Measurements from ENCODE around the gene EPHB1.

The EPHB1 gene

DNA sequence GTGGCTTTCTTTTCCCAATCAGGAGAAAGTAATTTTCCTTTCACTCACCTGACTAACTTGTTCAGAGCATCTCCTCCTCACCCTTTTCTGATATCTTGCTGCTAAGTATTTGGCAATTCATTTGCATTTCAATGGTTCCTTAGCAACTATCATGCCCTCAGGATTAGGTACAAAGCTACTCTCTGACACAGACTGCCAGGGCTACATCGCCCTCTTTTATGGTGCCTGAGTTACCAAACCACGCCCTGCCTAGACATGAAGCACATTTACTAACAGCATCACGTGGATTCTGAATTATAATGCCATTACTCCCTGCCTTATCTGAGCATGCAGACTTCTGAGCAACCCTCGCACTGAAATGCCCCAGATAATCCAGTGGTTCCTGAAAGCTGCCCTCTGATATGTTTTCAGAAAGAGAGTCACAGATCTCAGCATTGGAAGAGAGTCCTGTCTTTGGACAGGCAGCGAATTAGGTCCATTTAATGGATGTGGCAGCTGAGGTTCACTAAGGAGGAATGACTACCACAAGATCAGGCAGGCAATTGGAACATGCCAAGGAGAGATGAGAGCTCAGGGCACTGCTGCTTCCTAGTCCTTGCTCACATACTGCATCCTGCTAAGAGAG is 14.5 kb downstream of the EPHB1 start:
- no peak for DNase-seq (ENCODE audit: low read depth)

DNA sequence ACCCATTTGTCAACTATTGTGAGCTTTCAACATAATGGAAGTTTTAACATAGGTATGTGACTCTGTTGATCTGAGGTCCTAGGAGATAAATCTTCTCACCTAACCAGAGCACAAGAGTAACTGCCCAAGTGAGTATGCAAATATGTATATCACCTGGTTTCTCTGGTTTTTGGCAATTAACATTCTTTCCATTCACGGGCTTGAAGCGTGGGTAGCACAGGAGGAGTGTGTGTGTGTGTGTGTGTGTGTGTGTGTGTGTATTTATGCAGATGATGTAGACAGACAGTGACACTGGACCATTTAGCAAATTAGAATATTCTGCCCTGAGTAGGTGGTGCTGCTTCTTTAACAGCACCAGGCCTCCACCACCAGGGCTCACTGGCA is 15.0 kb downstream of the EPHB1 start:
- no peak for DNase-seq (ENCODE audit: low read depth)

DNA sequence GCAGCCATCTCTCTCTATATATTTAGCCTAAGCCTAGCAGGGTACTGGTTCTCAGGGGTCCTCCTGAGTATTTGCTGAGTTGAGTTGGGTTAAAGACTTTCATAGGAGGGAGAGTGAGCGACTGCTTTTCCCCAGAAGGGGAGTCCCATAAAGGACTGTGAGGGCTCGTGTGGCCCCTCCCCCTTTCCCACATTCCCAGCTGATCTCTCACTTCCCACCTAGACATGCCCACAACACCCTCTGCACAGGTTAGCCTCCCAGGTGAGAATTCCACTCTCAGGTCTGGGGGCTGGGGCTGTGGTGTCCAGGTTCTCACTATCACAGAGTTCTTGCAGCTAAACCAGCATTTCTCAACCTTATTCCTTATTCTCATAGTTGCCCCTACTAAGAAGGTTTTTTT is 15.8 kb downstream of the EPHB1 start:
- DNase-seq (ENCODE audit: low read depth) = no peak

DNA sequence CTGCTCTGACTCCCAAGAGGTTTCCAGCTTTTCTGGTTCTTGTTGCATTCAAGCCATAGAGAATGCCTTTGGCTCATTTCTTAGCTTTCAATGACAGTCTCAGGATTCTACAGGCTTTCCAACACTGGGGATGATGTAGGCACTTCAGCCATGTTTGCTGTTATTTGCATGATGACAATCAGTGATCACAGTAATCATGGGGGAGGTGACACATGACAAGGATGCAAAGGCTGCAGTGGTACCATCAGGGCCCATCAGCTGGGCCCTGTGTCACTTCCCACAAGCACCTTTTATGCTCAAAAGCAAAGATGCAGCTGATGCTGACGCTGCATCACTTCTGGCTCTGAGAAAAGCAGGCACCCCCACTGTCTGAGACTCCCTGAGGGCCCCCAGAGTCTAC is 18.6 kb downstream of the EPHB1 start:
- no peak for DNase-seq (ENCODE audit: low read depth)

DNA sequence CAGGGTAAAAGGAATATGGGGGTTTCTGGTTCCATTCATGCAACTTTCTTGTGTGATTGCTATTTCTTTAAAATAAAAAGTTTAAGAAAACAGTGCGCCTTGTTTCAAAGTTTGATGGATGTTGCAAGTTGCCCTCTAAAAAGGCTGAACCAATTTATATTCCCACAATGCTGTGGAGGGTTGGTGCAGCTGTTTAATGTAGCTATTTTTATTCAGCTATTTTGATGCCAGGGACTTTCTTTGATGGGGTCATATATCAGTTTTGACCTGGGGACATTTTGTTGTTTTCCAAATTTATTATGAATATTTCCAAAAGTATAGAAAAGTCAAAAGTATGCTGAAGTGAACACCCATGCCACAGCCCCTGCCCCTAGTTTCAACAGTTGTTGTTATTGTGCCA is 20.5 kb downstream of the EPHB1 start:
- no peak for DNase-seq (ENCODE audit: low read depth)

DNA sequence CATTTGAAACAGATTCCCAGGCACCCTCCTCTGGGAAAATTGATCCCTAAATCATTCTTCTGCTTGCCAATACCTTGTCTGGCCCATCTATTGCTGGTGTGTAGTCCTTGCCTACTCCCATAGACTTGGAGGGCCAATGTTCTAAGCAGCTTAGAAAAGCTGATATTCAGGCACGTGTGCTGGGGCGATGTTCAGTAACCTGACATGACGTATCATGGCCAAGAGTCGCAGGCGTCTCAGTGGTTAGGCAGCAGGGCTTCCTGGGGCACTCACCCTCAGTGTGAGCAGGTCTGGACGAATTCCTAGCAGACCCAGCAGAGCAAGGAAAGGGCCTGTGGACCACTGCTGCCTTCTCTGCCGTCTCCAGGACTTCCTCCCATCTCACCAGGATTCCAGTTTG is 21.6 kb downstream of the EPHB1 start:
- DNase-seq (ENCODE audit: low read depth) = no peak

DNA sequence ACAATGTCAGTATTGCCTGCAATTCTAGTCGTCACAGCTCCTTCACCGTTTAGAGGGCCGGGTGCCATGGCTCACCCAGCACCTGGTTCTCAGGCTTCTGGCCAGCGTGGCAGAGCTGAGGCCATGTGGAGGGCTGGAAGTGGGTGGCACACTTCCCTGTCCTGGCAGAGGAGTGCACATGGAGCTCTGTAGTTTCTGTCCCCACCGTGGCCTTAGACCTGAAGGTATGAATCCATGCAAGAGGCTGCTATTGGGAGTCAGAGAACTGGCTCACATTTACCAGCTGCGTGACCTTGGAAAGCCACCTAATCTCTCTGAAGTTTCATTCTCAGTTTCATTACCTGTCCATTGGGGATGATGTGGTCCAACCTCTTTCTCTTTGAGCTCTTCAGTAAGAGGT is 22.2 kb downstream of the EPHB1 start:
- DNase-seq (ENCODE audit: low read depth) = no peak

DNA sequence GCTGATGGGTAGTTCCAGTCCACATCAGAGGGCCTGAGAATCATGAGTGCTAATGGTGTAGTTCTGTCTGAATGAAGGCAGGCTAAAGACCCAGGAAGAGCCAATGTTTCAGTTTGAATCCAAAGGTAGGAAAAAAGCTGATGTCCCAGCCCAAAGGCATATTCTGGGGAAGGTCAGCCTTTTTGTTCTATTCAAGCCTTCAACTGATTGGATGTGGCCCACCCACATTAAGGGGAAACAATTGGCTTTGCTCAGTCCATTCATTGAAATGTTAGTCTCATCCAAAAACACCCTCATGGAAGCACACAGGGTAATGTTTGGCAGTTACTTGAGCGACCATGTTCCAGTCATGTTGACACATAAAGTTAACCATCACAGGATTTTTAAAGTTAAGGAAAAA is 25.9 kb downstream of the EPHB1 start:
- DNase-seq (ENCODE audit: low read depth) = no peak

DNA sequence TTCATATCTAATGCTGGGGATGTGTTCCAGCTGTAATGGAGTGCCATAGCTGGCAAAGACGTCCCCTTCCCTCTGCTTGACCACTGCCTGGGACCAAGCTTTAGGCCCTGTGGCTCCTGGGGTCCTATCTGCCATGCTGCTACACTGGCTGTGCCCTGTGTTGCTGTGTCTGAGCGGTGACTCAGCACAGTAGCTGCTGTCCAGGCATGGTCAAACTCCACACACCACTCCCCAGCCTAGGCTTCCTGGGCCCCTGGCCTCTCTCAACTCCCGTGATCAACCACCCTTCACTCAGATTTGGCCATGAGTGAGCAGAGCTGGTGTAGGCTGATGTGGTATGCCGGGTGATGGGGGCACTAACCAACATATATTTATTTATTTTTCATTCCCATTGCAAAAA is 27.0 kb downstream of the EPHB1 start:
- no peak for DNase-seq (ENCODE audit: low read depth)

DNA sequence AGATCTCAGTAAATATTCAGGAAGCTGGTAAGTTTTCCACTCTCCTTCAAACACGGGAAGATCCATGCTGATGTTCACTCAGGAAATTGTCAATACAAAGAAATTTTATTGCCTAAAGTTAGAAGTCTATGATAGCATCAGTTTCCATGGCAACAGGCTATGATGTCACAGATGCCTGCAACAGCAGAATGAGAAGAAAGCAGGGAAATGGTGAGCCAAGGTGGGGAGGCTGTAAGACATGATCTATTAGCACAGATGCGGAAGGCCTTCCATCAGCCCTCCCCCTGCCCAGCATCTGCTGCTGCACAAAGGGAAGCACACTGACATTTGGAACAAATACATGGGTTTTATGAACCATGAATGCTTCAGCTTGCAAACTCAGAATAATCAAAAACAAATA is 28.6 kb downstream of the EPHB1 start:
- DNase-seq (ENCODE audit: low read depth) = no peak

DNA sequence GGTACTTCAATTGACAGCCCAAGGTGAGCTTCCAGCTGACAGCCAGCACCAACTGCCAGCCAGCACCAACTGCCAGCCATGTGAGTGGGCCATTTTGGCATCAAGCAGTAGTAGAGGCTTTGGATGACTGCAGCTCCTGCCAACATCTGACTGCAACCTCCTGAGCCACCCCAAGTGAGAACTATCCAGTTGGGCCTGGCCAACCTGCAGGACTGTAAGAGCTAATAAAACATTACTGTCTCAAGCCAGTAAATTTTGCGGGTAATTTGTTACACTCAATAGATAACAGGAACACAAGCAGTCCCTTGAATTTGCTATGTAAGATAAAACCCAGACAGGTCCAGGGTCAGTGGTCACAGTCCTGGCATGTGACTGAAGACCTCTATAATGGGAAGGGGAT is 29.7 kb downstream of the EPHB1 start:
- no peak for DNase-seq (ENCODE audit: low read depth)

DNA sequence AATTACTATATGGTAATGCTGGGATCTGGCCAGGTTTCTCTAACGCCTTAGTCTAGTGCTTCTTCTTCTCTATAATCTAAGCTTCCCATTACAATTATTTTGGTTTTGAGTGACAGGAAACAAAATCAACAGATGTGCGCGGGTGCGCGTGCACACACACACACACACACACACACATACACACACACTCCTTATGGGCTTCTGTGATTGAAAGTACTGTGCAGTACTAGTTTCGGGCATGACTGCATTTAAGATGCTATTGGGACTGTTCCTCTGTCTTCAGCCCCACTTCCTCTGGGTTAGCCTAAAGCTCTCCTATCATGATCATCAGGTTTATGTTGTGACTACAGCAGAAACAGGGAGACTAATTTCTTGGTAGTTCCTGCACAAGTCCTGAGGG is 32.2 kb downstream of the EPHB1 start:
- DNase-seq (ENCODE audit: low read depth) = no peak

DNA sequence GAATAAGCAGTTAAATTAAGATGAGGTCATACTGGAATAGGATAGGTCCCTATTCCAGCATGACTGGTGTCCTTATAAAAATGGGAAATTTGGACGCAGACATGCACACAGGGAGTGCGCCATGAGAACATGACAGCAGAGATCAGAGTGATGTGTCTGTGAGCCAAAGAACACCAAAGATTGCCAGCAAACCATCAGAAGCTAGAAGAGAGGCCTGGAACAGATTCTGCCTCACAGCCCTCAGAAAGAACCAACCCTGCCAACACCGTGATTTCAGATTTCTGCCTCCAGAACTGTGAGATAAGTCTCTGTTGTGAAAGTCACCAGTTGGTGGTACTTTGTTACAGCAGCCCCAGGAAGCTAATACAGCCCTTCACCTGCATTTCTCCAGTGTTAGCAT is 34.7 kb downstream of the EPHB1 start:
- no peak for DNase-seq (ENCODE audit: low read depth)

DNA sequence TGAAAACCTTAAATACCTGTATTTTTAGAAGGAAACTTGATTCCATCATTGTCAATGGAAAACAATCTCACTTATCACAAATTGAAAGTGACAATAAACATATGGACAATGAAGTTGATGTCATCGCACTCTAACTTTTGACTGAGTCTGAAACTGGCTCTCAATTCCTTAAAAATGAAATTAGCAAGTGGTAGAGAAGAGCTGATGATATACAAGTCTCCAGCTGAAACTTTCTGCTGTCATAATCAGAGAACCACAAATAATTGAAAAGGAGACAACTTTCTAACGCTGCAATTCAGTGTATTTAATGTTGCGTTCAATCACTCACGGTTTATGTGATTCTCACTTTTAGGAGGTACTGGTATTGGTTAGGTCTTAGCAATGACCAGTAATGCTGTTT is 37.5 kb downstream of the EPHB1 start:
- DNase-seq (ENCODE audit: low read depth) = no peak

DNA sequence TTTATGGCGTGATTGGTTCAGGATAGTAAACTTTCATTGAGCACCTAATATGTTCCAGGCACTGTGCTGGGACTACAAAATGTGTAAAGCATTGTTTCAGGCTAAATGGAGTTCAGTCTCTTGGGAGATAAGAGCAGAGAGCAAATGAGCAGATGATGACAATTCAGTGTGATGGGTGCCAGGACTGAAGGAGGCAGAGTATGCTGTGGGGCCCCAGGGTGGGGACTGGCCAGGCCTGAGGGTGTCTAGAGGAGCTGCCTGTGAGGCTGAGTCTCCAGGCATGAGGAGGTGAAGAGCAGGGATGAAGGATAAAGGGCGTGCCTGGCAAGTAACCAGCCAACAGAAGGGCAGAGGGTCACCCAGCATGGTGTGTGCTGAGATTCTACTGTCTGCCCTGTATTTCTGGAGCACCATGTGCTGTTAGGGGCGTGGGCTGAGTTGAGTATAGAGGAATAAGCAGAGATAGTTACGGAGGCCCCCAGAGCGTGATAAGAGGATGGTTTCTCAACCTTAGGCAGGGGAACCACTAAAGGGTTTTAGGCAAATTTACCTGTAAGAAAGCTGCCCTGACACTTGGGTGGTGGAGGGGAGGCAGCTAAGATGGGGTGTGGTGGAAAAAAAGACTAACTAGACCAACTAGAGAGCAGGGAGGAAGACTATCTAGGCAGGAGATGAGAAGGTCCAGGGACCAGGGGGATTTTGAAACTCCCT is 38.5 kb downstream of the EPHB1 start:
- DNase-seq (ENCODE audit: low read depth) = no peak

DNA sequence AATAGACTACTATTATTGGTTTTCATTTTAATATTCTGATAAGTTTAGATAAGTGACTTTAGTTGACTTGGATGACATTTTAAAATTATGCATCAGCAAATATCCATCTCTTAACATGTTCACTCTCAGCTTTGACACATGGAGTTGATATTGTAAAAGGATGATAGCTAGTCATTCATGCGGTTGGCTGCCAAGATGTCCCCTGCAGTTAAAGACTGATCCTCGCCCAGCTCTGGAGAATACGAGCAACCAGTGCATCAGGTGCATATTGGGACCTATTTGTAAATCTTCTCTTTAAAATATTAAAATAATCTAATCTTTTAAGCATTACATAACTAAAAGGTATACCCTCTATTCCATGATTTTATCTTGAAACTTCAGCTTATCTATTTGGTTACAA is 41.9 kb downstream of the EPHB1 start:
- no peak for DNase-seq (ENCODE audit: low read depth)

DNA sequence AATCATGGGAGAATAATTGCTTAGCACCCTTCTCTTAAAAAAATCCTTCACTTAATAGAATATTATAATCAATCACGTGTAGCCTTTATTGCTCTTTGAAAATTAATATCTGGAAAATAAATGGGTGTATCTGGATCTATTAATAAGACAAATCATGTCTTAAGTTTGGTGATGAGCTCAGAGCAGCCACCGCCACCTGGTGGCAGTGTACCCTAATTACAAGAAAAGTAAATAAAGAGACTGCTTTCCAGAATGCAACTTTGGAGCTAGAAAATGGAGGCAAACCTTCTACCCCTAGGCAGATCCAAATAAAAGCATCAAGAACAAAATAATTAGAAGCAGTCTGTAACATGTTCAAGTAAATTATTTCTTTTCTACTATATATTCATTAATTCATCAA is 43.5 kb downstream of the EPHB1 start:
- DNase-seq (ENCODE audit: low read depth) = no peak

DNA sequence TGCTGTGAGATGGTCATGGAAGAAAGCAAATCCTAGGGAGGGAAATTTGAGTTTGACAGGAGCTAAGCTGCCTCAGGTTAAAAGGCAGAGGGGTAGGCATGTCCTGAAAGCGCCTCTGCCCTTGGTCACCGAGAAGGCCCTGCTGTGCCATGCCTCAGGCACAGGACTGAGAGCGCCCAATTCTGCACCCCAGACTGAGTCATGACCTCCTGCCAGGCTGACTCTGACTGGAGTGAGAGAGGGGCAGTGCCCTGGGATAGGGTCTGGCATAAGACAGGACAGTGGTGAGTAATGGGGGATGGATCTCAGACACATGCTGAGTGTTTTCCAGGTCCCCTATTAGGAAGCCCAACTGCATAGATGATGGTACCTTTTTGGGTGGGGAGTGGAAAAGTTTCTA is 44.4 kb downstream of the EPHB1 start:
- no peak for DNase-seq (ENCODE audit: low read depth)

DNA sequence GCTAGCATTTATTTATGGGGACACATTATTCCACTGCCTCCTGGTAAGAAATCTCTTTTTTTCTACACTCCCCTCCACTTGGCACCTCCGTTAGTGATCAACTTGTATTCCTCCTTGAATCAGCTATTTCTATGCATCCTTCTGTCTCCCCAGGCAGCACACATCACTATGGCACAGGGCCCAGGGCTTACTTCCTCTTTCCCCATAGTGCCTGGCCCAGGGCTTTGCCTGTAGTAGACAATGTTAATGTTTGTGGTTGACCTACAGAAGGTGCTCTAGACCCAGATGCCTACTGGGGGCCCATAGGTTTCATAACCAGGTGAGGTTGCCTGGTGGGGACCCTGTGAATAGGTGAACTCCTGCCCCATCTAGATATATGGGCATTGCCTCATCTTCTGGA is 44.9 kb downstream of the EPHB1 start:
- no peak for DNase-seq (ENCODE audit: low read depth)

DNA sequence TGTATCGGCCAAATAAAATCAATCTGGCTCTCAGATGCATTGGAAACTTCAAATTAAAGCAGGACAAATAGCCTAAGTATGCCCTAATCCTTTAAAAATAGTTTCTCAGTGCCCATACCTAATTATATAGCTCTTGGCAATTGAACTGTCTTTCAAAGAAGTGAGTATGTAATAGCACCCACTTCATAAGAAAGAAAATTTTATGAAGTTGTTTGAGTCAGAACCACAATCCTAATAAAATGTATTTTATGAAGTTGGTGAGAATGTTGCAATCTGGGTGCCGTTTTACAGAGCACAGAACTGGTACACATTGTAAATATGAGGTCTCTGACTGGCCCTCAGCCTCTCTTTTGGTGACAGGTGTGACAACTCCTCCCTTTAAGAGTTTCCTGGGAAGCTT is 45.4 kb downstream of the EPHB1 start:
- DNase-seq (ENCODE audit: low read depth) = peak; percentile 5

DNA sequence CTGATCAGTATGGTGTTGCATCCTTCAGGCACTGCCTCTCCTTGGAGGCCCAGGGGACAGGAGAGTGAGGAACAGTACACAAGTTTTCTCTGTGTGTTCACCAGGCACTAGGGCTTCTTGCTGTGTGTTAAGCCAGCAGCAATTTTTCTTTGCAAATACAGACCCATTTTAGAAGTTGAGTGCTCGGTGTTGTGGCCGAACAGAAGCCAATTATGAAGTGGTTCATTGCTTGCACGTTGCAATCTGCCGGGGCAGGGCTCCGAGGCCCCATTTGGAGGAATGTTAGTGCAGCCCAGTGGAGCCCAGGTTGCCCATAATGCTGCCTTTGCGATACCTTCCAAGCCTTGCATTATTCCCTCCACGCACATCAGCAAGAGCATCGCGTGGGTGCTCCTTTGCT is 51.0 kb downstream of the EPHB1 start:
- no peak for DNase-seq (ENCODE audit: low read depth)

DNA sequence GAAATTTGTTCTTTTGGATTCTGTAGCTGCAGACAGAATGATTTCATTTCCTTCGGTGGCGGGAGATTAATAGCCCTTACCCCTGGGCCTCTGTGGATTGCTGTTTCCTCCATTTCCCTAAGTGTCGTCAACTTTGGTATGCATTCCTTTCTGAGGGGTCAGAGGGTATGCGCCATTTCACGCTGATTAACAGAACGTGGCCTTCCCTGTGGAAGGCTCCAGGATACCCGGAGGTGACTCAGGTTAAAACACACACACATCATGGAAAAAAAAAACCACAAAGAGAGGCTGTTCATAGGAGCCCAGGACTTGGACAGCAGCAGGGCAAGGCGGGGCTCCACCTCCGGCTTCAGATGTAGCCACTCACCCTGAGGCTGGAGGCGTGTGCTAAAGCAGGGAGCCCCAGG is 51.9 kb downstream of the EPHB1 start:
- DNase-seq (ENCODE audit: low read depth) = peak; percentile 86

DNA sequence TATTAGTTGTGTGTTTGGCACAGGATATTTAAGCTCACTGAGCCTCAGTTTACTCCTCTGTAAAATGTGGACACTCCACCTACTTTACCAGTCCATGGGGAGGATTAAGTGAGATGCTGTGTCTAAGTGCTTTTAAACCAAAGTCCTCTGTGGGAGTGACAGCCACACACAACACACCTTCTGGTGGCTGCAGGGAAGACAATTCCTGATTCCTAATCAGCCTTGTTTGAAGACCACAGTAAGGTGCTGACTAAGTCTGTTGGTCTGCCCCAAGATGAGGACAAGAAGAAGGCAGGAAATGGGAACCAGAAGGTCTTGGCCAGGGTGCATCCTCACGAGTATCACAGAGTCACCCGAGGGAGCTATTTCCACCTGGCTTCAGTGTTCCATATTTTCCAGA is 52.3 kb downstream of the EPHB1 start:
- no peak for DNase-seq (ENCODE audit: low read depth)

DNA sequence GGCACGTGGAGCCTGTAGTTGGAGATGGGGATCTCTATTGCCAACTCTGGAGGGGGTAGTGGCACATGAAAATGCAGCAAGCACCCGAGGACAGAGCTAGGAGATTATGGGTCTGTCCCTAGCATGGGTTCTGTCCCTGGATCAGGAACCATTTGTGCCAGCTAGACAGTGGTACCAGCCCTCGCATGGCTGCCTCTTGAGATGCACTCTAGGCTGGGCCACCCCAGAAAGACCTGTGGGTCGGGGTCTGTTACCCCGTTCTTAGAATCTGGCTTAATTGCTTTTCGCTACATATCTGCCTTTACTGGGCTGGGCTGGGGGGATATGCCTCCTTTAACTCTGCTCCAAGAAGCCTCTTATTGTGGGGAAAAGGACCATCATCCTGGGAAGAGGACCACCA is 54.5 kb downstream of the EPHB1 start:
- no peak for DNase-seq (ENCODE audit: low read depth)

All from GM04503 (cell line).